Activated CD4-positive, CD25-positive, alpha-beta regulatory T cell treated with anti-CD3 and anti-CD28 coated beads, Interleukin-2, amount 50 U/mL, for 24 hours (primary cell): ENCODE results near the gene TBCD.
A peak's percentile ranks its signal among the peaks of the same experiment; 100 is the strongest.

Experiments used
- ATAC-seq, 2 donors: fragments of 150-1000 bp; cut with Tn5 transposase; one replicate each; pipeline ENCODE4 v1.10.0; 2021; ENCODE audit warnings: mild to moderate bottlenecking in 1 of 2, moderate library complexity in 1 of 2

TBCD gene

GRCh38 chr17:82751571-82752370, at the start of gene TBCD:
TSS of gene TBCD (plus strand) at chr17:82752065. CDS start at chr17:82752194, 129 bp downstream.
- ATAC-seq = peak; percentile 74 to 78

GRCh38 chr17:82702231-82702927, 49.5 kb upstream of the TBCD start:
- ATAC-seq = no peak

DNA sequence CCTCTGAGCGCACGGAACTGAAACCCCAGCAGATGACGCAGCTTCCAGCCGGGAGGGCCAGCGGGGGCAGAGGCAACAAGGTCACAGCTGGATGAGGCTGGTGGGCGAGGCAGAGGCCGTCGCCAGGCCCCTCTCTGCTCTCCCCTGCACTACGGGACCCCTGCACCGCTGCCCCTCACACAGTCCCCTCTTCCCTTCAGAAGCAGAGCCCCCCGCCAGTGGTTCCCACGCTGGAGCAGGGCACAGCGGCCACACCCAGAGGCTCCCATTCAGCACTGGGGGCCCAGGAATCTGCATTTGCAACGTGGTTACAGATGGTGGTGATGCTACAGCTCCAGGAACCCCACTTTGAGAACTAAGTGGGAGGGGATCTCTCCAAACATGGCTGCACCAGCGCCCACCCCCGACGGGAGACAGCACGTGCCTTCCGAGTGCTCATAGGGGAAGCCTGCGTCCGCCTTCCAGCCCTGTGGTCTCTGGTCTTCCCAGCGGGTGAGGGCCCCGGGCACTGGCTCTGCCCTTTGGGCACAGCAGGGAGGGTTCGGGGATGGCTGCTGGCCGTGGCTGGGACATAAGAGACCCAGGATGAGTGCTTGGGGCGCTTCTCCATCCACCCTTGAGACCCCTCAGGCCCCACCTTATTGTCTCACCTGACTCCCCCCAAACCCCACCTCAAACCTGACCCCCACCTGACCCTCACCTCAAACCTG, 48.7 kb upstream of the TBCD start:
- no peak for ATAC-seq

DNA sequence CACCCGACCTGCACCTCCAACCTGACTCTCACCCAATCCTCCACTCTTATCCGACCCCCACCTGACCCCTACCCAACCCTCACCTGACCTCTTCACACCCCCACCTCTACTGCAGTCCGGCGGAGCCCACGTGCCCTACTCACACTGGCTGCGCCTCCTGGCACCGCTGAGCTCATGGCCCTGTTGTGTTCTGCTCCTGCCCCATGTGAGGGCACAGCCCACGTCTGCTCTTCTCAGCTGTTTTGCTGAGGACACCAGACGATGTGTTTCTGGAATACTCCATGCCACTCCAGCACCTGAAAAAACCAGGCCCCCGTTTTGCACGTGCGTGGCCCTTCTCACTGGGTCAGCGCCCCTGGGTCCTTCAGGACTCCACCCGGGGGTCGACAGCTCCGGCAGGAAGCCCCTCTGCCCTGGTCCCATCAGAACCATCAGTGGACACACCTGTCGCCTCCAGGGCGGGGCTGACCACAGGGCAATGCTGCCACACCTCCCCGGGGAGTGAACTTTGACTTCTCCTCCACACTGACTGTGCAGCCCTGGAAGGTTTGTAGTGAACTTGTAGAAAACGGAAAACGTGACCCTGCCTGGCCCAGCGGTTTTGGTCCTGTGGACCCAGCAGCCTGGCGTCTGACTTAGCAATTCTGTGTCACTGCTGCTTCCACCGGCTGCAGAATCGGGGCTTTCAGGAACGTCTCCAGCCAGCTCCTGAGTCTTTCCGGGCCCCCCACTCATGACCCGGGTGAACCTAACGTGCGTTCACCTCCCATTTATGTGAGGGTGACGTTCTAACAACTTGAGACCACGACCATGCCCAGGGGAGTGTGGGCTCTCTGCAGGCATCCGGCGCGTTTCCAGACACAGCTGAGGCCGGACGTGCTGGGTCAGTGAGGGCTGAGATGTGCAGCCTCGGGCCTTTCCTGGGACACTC, 47.7 kb upstream of the TBCD start:
- ATAC-seq = no peak

DNA sequence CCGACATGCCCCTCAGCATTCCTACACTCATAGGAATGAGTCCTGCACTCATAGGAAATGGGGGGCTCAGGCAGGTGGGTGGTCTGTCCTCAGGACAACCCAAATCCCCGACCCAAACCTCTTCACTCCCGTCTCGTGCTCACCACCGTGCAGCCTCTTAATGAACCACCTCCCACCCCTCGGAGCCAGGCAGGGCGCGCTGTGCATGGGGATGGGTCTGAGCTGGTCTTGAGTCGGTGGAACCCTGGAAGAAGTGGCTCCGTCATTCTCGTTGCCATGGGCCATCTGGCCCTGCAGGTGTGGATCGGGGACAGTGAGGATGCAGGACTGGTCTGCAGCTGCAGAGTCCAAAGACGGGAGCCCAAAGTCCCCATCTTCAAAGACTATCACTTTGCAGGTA, 47.0 kb upstream of the TBCD start:
- ATAC-seq = no peak

GRCh38 chr17:82705756-82706155, 46.1 kb upstream of the TBCD start:
- ATAC-seq = no peak

DNA sequence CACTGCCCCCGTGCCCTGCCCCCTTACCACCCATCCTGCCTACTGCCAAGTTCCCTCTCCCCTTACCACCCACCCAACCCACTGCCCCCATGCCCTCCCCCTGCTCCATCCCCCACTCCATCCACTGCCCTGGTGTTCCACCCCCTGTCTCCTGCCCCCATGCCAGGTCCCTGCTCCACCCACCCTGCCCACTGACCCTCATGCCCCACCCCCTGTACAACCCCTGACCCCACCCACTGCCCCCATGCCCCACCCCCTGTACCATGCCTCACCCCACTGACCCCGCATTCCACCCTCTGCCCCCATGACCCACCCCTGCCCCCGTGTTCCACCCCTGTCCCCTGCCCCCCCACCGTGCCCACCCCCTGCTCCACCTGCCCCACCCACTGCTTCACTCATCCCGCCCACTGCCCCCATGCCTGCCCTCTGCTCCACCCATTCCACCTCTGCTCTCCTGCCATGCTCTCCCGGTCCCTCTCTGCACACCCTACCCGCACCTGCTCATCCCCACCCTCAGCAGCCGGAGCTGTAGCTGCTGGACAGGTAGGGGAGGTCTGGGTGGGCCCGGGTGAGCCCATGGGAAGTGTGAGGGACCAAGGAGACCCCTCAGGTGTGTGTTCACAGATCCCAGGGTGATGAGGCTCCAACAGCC, 42.7 kb upstream of the TBCD start:
- ATAC-seq = no peak

- ATAC-seq = no peak
These were observed 42.0 kb upstream of the TBCD start for GRCh38 chr17:82709676-82710498.

DNA sequence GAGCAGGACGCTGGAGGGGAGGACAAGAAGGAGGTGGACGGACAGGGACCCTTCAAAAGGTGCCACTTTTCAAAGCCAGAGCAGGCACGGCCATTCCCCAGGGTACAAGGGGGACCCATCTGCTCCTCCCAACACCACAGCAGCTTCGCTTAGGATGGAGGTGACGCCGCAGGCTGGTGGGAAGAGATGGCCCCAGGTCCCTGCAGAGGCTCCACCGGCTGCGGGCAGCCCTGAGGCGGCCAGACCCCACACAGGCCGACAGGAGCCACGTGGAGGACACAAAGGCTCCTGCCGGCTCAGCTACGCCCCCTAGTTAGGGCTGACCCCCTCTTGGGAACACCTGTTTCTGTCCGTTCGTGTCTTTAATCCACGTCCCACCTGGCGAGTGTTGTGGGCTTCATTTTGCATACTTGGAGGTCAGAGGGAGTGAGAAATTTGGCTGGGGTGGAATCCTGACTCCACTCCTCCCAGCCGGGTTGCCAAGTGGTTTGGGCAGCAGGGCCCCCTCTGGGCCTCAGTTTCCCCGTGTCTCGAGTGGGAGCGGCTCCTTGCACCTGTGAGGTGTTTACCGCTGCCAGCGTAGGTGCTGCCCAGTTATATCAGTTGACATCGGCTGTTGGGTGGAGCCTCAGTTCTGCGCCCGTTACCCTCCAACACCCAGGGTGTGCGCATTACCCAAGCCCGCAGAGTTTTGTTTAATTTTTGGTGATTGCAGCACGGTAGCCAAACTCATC, 41.2 kb upstream of the TBCD start:
- no peak for ATAC-seq

DNA sequence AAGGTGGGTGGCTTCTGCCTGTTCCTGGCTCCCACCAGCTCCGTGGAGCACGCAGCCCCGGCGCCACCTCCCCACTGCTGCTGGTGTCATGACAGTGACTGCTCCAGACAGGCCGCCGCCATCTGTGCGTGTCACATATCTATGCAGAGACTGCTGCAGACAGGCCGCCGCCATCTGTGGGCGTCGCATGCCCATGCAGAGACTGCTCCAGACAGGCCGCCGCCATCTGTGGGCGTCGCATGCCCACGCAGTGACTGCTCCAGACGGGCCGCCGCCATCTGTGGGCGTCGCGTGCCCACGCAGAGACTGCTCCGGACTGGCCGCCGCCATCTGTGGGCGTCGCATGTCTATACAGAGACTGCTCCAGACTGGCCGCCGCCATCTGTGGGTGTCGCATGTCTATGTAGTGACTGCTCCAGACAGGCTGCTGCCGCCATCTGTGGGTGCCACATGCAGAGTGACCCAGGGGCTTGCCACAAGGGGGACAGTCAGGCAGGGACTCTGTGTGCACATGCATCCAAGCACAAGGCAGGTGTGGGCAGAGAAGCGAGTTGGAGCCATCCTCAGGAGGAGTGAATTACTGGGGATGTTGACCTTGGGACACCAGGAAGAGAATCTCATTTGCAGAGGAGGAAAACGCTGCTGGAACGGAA, 38.7 kb upstream of the TBCD start:
- ATAC-seq = no peak

GRCh38 chr17:82716203-82717010, 35.5 kb upstream of the TBCD start, which contains the start of gene FN3KRP:
TSS of gene FN3KRP (plus strand) at chr17:82716706. CDS start at chr17:82716756, 50 bp downstream.
- ATAC-seq = peak; percentile 89 to 96

DNA sequence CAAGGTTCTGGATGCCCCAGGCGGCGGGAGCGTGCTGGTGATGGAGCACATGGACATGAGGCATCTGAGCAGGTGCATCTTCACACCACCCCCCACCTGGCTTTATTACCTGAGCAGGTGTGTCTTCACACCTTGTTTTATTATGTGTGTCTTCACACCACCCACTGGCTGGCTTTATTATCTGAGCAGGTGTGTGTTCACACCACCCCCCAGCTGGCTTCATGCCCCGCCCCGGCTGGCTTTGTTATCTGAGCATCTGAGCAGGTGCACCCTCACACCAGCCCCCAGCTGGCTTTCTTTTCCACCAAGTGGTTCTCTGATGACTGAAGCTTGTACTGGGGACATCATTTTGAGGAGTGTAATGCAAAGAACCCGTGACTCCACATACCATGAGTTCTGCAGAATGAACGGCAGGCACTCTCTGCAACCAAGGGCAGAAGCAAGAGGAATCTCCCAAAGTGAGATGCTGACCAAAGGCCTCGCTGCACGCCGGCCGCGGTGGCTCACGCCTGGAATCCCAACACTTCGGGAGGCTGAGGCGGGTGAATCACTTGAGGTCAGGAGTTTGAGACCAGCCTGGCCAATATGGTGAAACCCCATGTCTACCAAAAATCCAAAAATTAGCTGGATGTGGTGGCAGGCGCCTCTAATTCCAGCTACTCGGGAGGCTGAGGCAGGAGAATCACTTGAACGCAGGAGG, 32.7 kb upstream of the TBCD start:
- ATAC-seq = no peak

GRCh38 chr17:82720204-82720603, 31.7 kb upstream of the TBCD start:
- ATAC-seq = no peak

GRCh38 chr17:82722341-82723013, 29.4 kb upstream of the TBCD start:
- no peak for ATAC-seq

- ATAC-seq = no peak
These were observed 28.6 kb upstream of the TBCD start for GRCh38 chr17:82723169-82723807.

GRCh38 chr17:82726427-82726826, 25.4 kb upstream of the TBCD start:
- no peak for ATAC-seq
